GM12891 (cell line): ENCODE data around the gene DIP2C.

ENCODE experiments used
- PAX5 ChIP-seq: IDR thresholded peaks from 2 replicates; pipeline ENCODE4 v1.6.1; 2011; ENCODE audit warnings: low read length, moderate library complexity, mild to moderate bottlenecking; ENCODE audit not compliant: insufficient read depth, severe bottlenecking
- POLR2A ChIP-seq: IDR thresholded peaks from 2 replicates; pipeline ENCODE4 v1.6.1; 2011; ENCODE audit warnings: low read depth, low read length, control low read depth
- POLR2AphosphoS5 ChIP-seq: IDR thresholded peaks from 2 replicates; pipeline ENCODE4 v1.6.1; 2011; ENCODE audit warnings: low read depth, low read length, control low read depth
- POU2F2 ChIP-seq: IDR thresholded peaks from 2 replicates; pipeline ENCODE4 v1.6.1; 2011; ENCODE audit warnings: low read depth, mild to moderate bottlenecking, control low read depth, low read length, moderate library complexity
- SPI1 ChIP-seq: IDR thresholded peaks from 2 replicates; pipeline ENCODE4 v1.6.1; 2011; ENCODE audit warnings: low read depth, low read length, control low read depth
- TAF1 ChIP-seq: IDR thresholded peaks from 2 replicates; pipeline ENCODE4 v1.6.1; 2011; ENCODE audit warnings: low read depth, low read length, control low read depth

DNA sequence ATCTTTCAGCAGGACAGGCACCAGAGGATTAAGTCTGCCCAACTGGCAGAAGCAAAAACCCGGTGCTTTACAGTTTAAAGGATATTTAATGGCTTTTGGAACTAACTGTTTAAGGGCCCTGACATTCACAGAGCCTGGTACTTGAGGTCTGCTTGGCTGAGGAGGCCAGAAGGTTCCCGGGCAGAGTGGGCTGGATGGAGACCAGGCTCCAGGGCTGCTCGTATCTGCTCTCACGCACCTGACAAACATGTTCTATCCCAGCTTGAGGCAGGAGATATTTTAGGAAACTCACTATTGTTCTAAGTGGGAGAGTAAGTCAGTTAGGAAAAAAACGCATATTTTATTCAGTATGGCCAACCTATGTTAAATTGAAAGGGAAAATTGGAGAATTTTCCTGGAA is 410.8 kb downstream of the DIP2C start:
- TF ChIP-seq POLR2A (no peak), POLR2AphosphoS5 (no peak), TAF1 (no peak), SPI1 (no peak), PAX5 (no peak), POU2F2 (no peak)
